ENCODE data around the gene TSPAN5.

- TF ChIP-seq CTCF (IDR thresholded peaks at IDR 0.05) = no peak
- no peak for TF ChIP-seq POLR2AphosphoS5 (IDR thresholded peaks at IDR 0.05)
- no peak for TF ChIP-seq POLR2A (IDR thresholded peaks at IDR 0.05)
Measured at GRCh38 chr4:98638661-98639060, 19.8 kb downstream of the TSPAN5 start.

All from breast epithelium (tissue), 3 donors.